Osteocyte (in vitro differentiated cells): ENCODE results near the gene NME7. TPM values are rescaled to one million over a fixed set of nuclear protein-coding genes. Genes with fewer than 3 reads are reported as not detected.

ENCODE experiments used
- DNase-seq: peaks from one replicate; pipeline ENCODE4 v3.0.0; 2021; ENCODE audit warnings: mixed read lengths; ENCODE audit not compliant: unreplicated experiment; ENCODE audit errors: extremely low spot score
- H3K27ac Mint-ChIP-seq: one replicate; pipeline ENCODE4 v1.8.0; 2021; ENCODE audit warnings: mild to moderate bottlenecking, mixed read lengths; ENCODE audit not compliant: unreplicated experiment
- H3K27me3 Mint-ChIP-seq: one replicate; pipeline ENCODE4 v1.8.0; 2021; ENCODE audit warnings: mixed read lengths; ENCODE audit not compliant: unreplicated experiment
- H3K36me3 Mint-ChIP-seq: one replicate; pipeline ENCODE4 v1.8.0; 2021; ENCODE audit warnings: mixed read lengths; ENCODE audit not compliant: unreplicated experiment
- H3K4me1 Mint-ChIP-seq: one replicate; pipeline ENCODE4 v1.8.0; 2021; ENCODE audit warnings: mixed read lengths; ENCODE audit not compliant: unreplicated experiment
- H3K4me3 Mint-ChIP-seq: one replicate; pipeline ENCODE4 v1.8.0; 2021; ENCODE audit warnings: mild to moderate bottlenecking, moderate library complexity, mixed read lengths; ENCODE audit not compliant: unreplicated experiment
- H3K9me3 Mint-ChIP-seq: one replicate; pipeline ENCODE4 v1.8.0; 2021; ENCODE audit warnings: mixed read lengths; ENCODE audit not compliant: unreplicated experiment
- total RNA-seq: library from RNA; stranded (reverse); gene quantifications from 2 replicates; pipeline ENCODE4 v1.2.1, GENCODE V29; 2021
- TF ChIP-seq, protein P1 (sequence below): fragments of 200-600 bp; sonication (generic); IDR thresholded peaks from 2 replicates; pipeline ENCODE4 v1.5.0; 2021; ENCODE audit warnings: antibody characterized with exemption, mild to moderate bottlenecking, moderate library complexity

The NME7 gene
- total RNA-seq, 1 donor from 2014 or later = 20.5 TPM

DNA sequence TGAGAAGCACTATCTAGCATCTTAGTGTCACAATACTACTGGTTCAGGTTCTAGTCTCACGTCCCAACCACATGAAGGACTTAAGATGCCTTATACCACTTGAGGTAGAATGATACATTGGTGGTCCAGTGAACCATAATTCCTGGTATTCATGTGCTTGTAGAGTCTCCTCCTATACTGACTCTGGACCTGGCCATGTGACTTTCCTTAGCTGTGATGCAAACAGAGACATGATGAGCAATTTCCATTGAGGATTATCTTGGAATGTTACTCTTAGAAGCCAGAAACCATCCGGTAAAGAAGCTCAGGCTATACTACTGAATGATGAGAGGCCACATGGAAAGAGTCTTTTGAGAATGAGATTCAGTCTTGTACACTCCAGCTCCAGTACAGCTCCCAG lies 105.7 kb downstream of the NME7 start:
- peaks cover 42% of the 10 kb centered on the region for H3K9me3 Mint-ChIP-seq
- TF ChIP-seq, protein P1, sequence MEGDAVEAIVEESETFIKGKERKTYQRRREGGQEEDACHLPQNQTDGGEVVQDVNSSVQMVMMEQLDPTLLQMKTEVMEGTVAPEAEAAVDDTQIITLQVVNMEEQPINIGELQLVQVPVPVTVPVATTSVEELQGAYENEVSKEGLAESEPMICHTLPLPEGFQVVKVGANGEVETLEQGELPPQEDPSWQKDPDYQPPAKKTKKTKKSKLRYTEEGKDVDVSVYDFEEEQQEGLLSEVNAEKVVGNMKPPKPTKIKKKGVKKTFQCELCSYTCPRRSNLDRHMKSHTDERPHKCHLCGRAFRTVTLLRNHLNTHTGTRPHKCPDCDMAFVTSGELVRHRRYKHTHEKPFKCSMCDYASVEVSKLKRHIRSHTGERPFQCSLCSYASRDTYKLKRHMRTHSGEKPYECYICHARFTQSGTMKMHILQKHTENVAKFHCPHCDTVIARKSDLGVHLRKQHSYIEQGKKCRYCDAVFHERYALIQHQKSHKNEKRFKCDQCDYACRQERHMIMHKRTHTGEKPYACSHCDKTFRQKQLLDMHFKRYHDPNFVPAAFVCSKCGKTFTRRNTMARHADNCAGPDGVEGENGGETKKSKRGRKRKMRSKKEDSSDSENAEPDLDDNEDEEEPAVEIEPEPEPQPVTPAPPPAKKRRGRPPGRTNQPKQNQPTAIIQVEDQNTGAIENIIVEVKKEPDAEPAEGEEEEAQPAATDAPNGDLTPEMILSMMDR = no peak
- peaks cover 39% of the 10 kb centered on the region for H3K36me3 Mint-ChIP-seq
- H3K4me1 Mint-ChIP-seq = no peaks in the 10 kb centered on the region
- no peaks in the 10 kb centered on the region for H3K27me3 Mint-ChIP-seq
- no peak overlapping the region for H3K27ac Mint-ChIP-seq
- DNase-seq = no peak
- H3K4me3 Mint-ChIP-seq = no peak overlapping the region

DNA sequence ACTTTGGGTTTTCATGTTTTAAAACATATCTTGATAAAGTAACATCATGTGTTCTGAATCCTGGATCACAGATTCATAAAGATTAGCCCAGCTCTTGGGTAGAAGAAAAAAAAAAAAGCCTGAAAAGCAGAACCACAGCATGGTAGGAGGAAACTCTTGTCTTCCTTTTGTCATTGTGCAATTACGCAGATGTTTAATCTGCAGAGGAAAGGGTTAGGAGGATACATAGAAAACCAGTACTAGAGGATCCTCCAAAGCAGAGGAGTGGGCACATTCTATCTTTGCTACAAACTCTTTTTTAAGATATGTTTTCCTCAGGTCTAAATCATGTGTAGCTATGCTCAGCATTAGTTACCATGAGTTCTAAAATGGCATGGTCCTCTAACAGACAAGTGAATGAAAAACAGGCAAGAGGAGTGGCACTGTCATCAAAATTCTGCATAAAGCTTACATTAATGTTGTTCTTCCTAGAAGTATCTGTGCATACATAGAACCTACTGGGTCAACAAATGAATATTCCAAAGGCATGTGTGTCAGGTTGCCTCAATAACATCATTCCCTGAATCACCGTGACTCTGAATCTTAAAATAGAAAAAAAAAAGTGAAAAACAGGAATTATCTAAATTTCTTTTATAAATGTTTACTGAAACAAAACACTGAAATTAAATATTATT lies 107.0 kb downstream of the NME7 start:
- Mint-ChIP-seq H3K4me1 (no peaks in the 10 kb centered on the region), H3K36me3 (peaks cover 35% of the 10 kb centered on the region), H3K27ac (no peak overlapping the region), H3K9me3 (peaks cover 39% of the 10 kb centered on the region), H3K27me3 (no peaks in the 10 kb centered on the region), H3K4me3 (no peak overlapping the region)
- TF ChIP-seq, protein P1 = no peak
- DNase-seq = no peak

DNA sequence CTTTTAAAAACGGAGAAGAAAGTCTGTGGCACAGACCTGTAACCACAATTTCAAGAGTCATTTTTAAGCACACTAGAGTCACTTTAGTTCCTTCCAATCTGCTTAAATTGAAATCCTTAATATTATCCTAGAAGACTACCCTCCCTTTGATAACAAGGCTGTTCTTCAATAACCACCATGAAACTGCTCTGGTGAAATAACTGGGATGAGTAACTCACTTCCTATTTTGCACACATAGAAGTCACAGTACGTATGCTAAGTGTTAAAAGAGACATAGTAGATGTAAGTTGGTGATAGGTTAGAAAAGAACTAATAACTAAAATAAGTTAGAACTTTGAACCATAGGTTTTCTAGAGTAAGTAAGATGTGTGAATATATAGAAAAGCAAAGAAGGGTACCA lies 107.8 kb downstream of the NME7 start:
- Mint-ChIP-seq H3K4me3 (no peak overlapping the region), H3K36me3 (peaks cover 29% of the 10 kb centered on the region)

DNA sequence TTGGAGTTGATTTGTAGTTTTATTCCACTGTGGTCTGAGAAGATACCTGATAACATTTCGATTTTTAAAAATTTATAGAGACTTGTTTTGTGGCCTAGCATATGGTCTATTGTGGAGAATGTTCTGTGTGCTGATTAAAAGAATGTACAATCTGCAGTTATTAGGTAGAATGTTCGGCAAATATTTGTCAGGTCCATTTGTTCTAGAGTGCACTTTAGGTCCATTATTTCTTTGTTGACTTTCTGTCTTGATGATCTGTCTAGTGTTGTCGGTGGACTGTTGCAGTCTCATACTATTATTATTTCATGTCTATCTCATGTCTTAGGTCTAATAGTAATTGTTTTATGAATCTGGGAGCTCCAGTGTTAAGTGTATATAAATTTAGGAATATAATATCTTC lies 116.8 kb downstream of the NME7 start:
- no peak overlapping the region for H3K27ac Mint-ChIP-seq
- H3K9me3 Mint-ChIP-seq = peaks cover 4% of the 10 kb centered on the region
- TF ChIP-seq, protein P1 = no peak

More for the DNA sequence above, 107.8 kb downstream of the NME7 start:
- Mint-ChIP-seq H3K4me1 (no peaks in the 10 kb centered on the region), H3K27ac (no peak overlapping the region), H3K27me3 (no peaks in the 10 kb centered on the region), H3K9me3 (peaks cover 35% of the 10 kb centered on the region)
- TF ChIP-seq, protein P1 = no peak
- no peak for DNase-seq

DNA sequence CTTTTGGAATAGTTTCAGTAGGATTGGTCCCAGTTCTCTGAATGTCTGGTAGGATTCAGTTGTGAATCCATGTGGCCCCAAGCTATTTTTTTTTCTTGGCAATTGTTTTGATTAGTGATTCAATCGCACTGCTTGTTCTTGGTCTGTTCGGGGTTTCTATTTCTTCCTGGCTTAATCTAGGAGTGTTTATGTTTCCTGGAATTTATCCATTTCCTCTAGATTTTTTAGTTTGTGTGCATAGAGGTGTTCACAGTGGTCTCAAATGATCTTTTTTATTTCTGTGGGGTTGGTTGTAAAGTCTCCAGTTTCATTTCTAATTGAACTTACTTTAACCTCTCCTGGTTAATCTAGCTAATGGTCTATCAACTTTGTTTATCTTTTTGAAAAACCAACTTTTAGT lies 117.6 kb downstream of the NME7 start:
- DNase-seq = no peak
- H3K27ac Mint-ChIP-seq = peak overlapping the region; percentile 20
- H3K4me1 Mint-ChIP-seq = peaks cover 19% of the 10 kb centered on the region
- no peak overlapping the region for H3K4me3 Mint-ChIP-seq
- H3K27me3 Mint-ChIP-seq = no peaks in the 10 kb centered on the region
- no peaks in the 10 kb centered on the region for H3K36me3 Mint-ChIP-seq
- peaks cover 4% of the 10 kb centered on the region for H3K9me3 Mint-ChIP-seq
- TF ChIP-seq, protein P1 = no peak

More for the DNA sequence above, 116.8 kb downstream of the NME7 start:
- H3K4me3 Mint-ChIP-seq = no peak overlapping the region
- no peak for DNase-seq
- H3K4me1 Mint-ChIP-seq = peaks cover 19% of the 10 kb centered on the region
- H3K36me3 Mint-ChIP-seq = no peaks in the 10 kb centered on the region
- no peaks in the 10 kb centered on the region for H3K27me3 Mint-ChIP-seq
